H1 (cell line): ENCODE data around the gene RHOH. TPM values are rescaled to one million over a fixed set of nuclear protein-coding genes. Genes with fewer than 3 reads are reported as not detected.

ENCODE experiments used
- CTCF ChIA-PET: fragments of 300-600 bp; sonication (Branson Sonifier 250); formaldehyde crosslinking; loops from one replicate; lab custom pipeline; 2021; ENCODE audit not compliant: partially characterized antibody; lab: Charles Lee
- POLR2A ChIA-PET: fragments of 300-600 bp; sonication (Branson Sonifier 250); formaldehyde crosslinking; loops from one replicate; lab custom pipeline; 2021; ENCODE audit warnings: inconsistent platforms; ENCODE audit not compliant: partially characterized antibody; lab: Charles Lee
- DNase-seq, 2 experiments: peaks; one replicate each; pipeline versions ENCODE4 v3.0.0 to v3.0.0-alpha.2; 2010 to 2022; ENCODE audit warnings: low spot score in 2 of 2, low read depth in 1 of 2, mixed read lengths in 1 of 2
- FAIRE-seq: peaks from 2 replicates; lab custom pipeline; 2011; peaks lifted over from hg19 to GRCh38; lab: Jason Lieb, UNC
- H2AFZ ChIP-seq: 2 replicates; pipeline ENCODE4 v1.8.1; 2012; ENCODE audit warnings: low read length, inconsistent platforms
- H2AK5ac ChIP-seq: 2 replicates; pipeline ENCODE4 v1.6.1; 2013; ENCODE audit warnings: low read depth, low read length
- H2BK120ac ChIP-seq: replicated peaks from 2 replicates; pipeline ENCODE3; 2013; ENCODE audit warnings: low read depth, low read length, inconsistent platforms
- H2BK12ac ChIP-seq: 2 replicates; pipeline ENCODE4 v1.6.1; 2013; ENCODE audit warnings: low read depth, low read length
- H2BK15ac ChIP-seq: 2 replicates; pipeline ENCODE4 v1.6.1; 2013; ENCODE audit warnings: low read length
- H2BK20ac ChIP-seq: 2 replicates; pipeline ENCODE4 v1.6.1; 2013; ENCODE audit warnings: low read length
- H2BK5ac ChIP-seq: 2 replicates; pipeline ENCODE4 v1.6.1; 2013; ENCODE audit warnings: low read depth, low read length
- H3K14ac ChIP-seq: 2 replicates; pipeline ENCODE4 v1.6.1; 2013; ENCODE audit warnings: inconsistent platforms; ENCODE audit not compliant: insufficient read length
- H3K18ac ChIP-seq: 2 replicates; pipeline ENCODE4 v1.6.1; 2013; ENCODE audit warnings: low read length; ENCODE audit errors: extremely low read depth
- H3K23ac ChIP-seq: 2 replicates; pipeline ENCODE4 v1.6.1; 2013; ENCODE audit warnings: inconsistent platforms; ENCODE audit not compliant: insufficient read length
- H3K23me2 ChIP-seq: 2 replicates; pipeline ENCODE4 v1.6.1; 2013; ENCODE audit warnings: low read depth, low read length
- H3K27ac ChIP-seq: 2 replicates; pipeline ENCODE4 v1.6.1; 2011; ENCODE audit warnings: low read depth, low read length, inconsistent platforms
- H3K27me3 ChIP-seq, 4 experiments: replicated peaks in 1 of 4; 1 replicate in 1 of 4; 2 replicates in 3 of 4; pipeline versions ENCODE4 v1.6.1 to v1.8.1; 2011 to 2013; ENCODE audit warnings: low read length in 3 of 4, mild to moderate bottlenecking in 3 of 4, inconsistent platforms in 2 of 4, mixed read lengths in 2 of 4, moderate library complexity in 1 of 4; ENCODE audit not compliant: control insufficient read depth in 3 of 4, insufficient read depth in 3 of 4; ENCODE audit errors: extremely low read depth in 1 of 4
- H3K36me3 ChIP-seq, 4 experiments: 2 replicates each; pipeline versions ENCODE4 v1.6.1 to v1.8.1; 2011 to 2013; ENCODE audit warnings: mild to moderate bottlenecking in 4 of 4, low read length in 3 of 4, moderate library complexity in 2 of 4, control low read depth in 1 of 4, inconsistent platforms in 1 of 4; ENCODE audit not compliant: insufficient read depth in 4 of 4, control insufficient read depth in 2 of 4
- H3K4ac ChIP-seq: replicated peaks from 2 replicates; pipeline ENCODE3; 2013; ENCODE audit warnings: low read length, low read depth, mixed read lengths, inconsistent platforms; ENCODE audit not compliant: insufficient read length
- H3K4me1 ChIP-seq, 4 experiments: replicated peaks in 1 of 4; 1 replicate in 1 of 4; 2 replicates in 3 of 4; pipeline versions ENCODE4 v1.6.1 to v1.8.1; 2011 to 2013; ENCODE audit warnings: low read length in 3 of 4, inconsistent platforms in 2 of 4, mixed read lengths in 1 of 4; ENCODE audit not compliant: insufficient read depth in 4 of 4, control insufficient read depth in 3 of 4
- H3K4me2 ChIP-seq, 2 experiments: 2 replicates each; pipeline versions ENCODE4 v1.6.1 to v1.8.1; 2011 to 2013; ENCODE audit warnings: low read depth in 2 of 2, low read length in 2 of 2, control low read depth in 1 of 2, inconsistent platforms in 1 of 2, mild to moderate bottlenecking in 1 of 2; ENCODE audit not compliant: insufficient read depth in 1 of 2
- H3K4me3 ChIP-seq, 4 experiments: fragments of 200-600, 300-600 bp in 1 of 4; sonication (generic), shearing (Covaris generic), sonication (Bioruptor Twin) in 1 of 4; 2 replicates each; pipeline versions ENCODE4 v1.5.1 to v1.8.1; 2011 to 2016; ENCODE audit warnings: low read length in 4 of 4, low read depth in 3 of 4, control low read depth in 2 of 4, inconsistent platforms in 2 of 4, mild to moderate bottlenecking in 2 of 4, mixed read lengths in 1 of 4, moderate library complexity in 1 of 4; ENCODE audit not compliant: insufficient read depth in 2 of 4; ENCODE audit errors: extremely low read depth in 1 of 4
- H3K56ac ChIP-seq: replicated peaks from 2 replicates; pipeline ENCODE3; 2013; ENCODE audit warnings: low read depth, mild to moderate bottlenecking, mixed read lengths, low read length, inconsistent platforms; ENCODE audit not compliant: insufficient read length
- H3K79me1 ChIP-seq: 2 replicates; pipeline ENCODE4 v1.6.1; 2013; ENCODE audit warnings: low read depth, low read length, control low read depth
- H3K79me2 ChIP-seq, 2 experiments: 2 replicates each; pipeline versions ENCODE4 v1.6.1 to v1.8.1; 2012 to 2013; ENCODE audit warnings: low read length in 2 of 2, mild to moderate bottlenecking in 2 of 2, inconsistent platforms in 1 of 2; ENCODE audit not compliant: insufficient read depth in 2 of 2, control insufficient read depth in 1 of 2
- H3K9ac ChIP-seq, 4 experiments: replicated peaks in 1 of 4; 1 replicate in 1 of 4; 2 replicates in 3 of 4; pipeline versions ENCODE4 v1.6.1 to v1.8.1; 2011 to 2013; ENCODE audit warnings: low read depth in 3 of 4, low read length in 3 of 4, control low read depth in 2 of 4, mild to moderate bottlenecking in 2 of 4, moderate library complexity in 2 of 4, inconsistent platforms in 1 of 4; ENCODE audit errors: extremely low read depth in 1 of 4
- H3K9me3 ChIP-seq, 2 experiments: 2 replicates each; pipeline versions ENCODE4 v1.6.1 to v1.8.1; 2012 to 2013; ENCODE audit warnings: mild to moderate bottlenecking in 2 of 2, moderate library complexity in 2 of 2, control low read depth in 1 of 2, inconsistent platforms in 1 of 2, low read depth in 1 of 2, low read length in 1 of 2, mixed read lengths in 1 of 2; ENCODE audit not compliant: insufficient read depth in 2 of 2
- H4K20me1 ChIP-seq, 2 experiments: replicated peaks in 1 of 2; 2 replicates each; pipeline versions ENCODE3 to v1.8.1; 2011 to 2013; ENCODE audit warnings: inconsistent platforms in 2 of 2, low read length in 2 of 2, mild to moderate bottlenecking in 1 of 2; ENCODE audit not compliant: insufficient read depth in 2 of 2, control insufficient read depth in 1 of 2
- H4K5ac ChIP-seq: 2 replicates; pipeline ENCODE4 v1.6.1; 2013; ENCODE audit warnings: low read length, low read depth, mixed read lengths, inconsistent platforms; ENCODE audit not compliant: insufficient read length
- H4K8ac ChIP-seq: 2 replicates; pipeline ENCODE4 v1.8.0; 2013; ENCODE audit warnings: mild to moderate bottlenecking, moderate library complexity, low read length, inconsistent platforms; ENCODE audit not compliant: insufficient read depth; ENCODE audit errors: extremely low read depth
- H4K91ac ChIP-seq: replicated peaks from 2 replicates; pipeline ENCODE3; 2013; ENCODE audit warnings: low read length, mixed read lengths, inconsistent platforms; ENCODE audit not compliant: insufficient read length
- CBX8 ChIP-seq: fragments of 300-800, 300-1000 bp; sonication (generic); IDR thresholded peaks from 2 replicates; pipeline ENCODE4 v1.7.1; 2016; ENCODE audit warnings: low read depth, low read length, borderline replicate concordance
- CEBPB ChIP-seq: IDR thresholded peaks from 2 replicates; pipeline ENCODE4 v1.6.1; 2012; ENCODE audit warnings: low read depth, low read length
- POU5F1 ChIP-seq: IDR thresholded peaks from 2 replicates; pipeline ENCODE4 v1.6.1; 2011; ENCODE audit warnings: low read depth, mild to moderate bottlenecking, low read length, moderate library complexity
- WGBS, 2 experiments: shearing (Covaris generic) in 1 of 2; methylation state at CpG; one replicate each; pipeline versions ENCODE4 v1.1.6 to v1.1.7; 2013 to 2015; ENCODE audit warnings: low lambda C conversion rate in 2 of 2, mixed read lengths in 2 of 2, inconsistent platforms in 1 of 2, low coverage in 1 of 2, missing lambda C conversion rate in 1 of 2; ENCODE audit not compliant: insufficient replicate concordance in 2 of 2, insufficient coverage in 1 of 2, insufficient read length in 1 of 2; ENCODE audit errors: extremely low coverage in 1 of 2, missing lambda C conversion rate in 1 of 2; 5-methylcytosine and 5-hydroxymethylcytosine counted together
- polyA plus RNA-seq, 7 experiments: library from polyadenylated mRNA; depleted of rRNA in 3 of 7; stranded (reverse) in 5 of 7; unstranded in 2 of 7; fragments of >200 nt in 5 of 7; fragments of 200-250 nt in 2 of 7; gene quantifications; 1 replicate in 5 of 7; 2 replicates in 1 of 7; 4 replicates in 1 of 7; pipeline versions ENCODE4 v1.2.1 to v1.2.3, GENCODE V29; 2011 to 2013; ENCODE audit warnings: missing spikeins in 2 of 7, mixed read lengths in 2 of 7
- total RNA-seq: library from RNA; stranded (reverse); fragmentation: NEBNext Ultra II Directional; extraction: Animal tissue kit (Norgen Biotek cat#: 25700); gene quantifications from 2 replicates; pipeline ENCODE4 v1.2.1, GENCODE V29; 2021
- TF ChIP-seq, protein P1 (sequence below): IDR thresholded peaks from 2 replicates; pipeline ENCODE4 v1.6.1; 2012; ENCODE audit warnings: inconsistent platforms
- TF ChIP-seq, protein P2 (sequence below): IDR thresholded peaks from 2 replicates; pipeline ENCODE4 v1.6.1; 2012; ENCODE audit warnings: inconsistent platforms

The RHOH gene
- total and polyA plus RNA-seq, 2 of the 8 experiments (the other 6 are each of a cell fraction or from before 2014, with no cell fraction given) = 5.9 to 6.9 TPM

DNA sequence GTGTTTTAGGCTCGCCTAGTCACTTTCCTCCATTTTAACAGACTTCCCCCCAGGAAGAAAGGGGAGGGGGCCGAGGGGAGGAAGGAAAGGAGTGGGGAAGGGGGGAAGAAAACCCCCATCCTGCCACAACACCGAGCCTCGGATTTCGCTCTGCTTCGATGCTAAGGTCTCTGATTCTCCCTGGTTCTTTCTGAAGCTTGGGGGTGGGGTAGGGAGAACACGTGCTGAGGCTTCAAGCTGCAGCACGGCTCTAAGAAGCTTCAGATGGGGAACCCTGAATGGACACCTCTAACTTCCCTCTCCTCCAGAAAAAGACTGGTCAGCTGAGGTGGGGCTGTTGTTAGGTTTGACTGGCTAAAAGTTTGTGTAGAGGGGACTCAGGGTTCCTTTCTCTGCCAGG lies 61.8 kb downstream of the RHOH start:
- H3K9ac ChIP-seq = 0 out of 7 replicates have a peak overlapping the region, but pooled peaks of 1 of the 4 experiments have one; percentile 8
- ChIA-PET POLR2A (interaction anchor here (1.0 to 1.6 kb wide), 4 partner anchors 8 to 203 kb away, joined by 3 to 6 read pairs (median 3); partner anchors contain the start of gene CHRNA9), CTCF (interaction anchor here (0.6 to 2.4 kb wide), 13 partner anchors 10 to 109 kb away, joined by 3 to 11 read pairs (median 4); no protein-coding TSS in a partner anchor)
- H2BK15ac ChIP-seq = no peak overlapping the region
- H4K5ac ChIP-seq = no peak overlapping the region
- no peak overlapping the region for H2BK120ac ChIP-seq
- H4K20me1 ChIP-seq = no peaks in the 10 kb centered on the region
- H3K36me3 ChIP-seq = no peaks in the 10 kb centered on the region
- DNase-seq = no peak
- no peaks in the 10 kb centered on the region for H3K79me2 ChIP-seq
- no peak for FAIRE-seq
- peaks cover 0 to 3% (median 3%) of the 10 kb centered on the region in 4 experiments; a peak in 2 of 7 replicates for H3K4me1 ChIP-seq
- H3K79me1 ChIP-seq = no peaks in the 10 kb centered on the region
- TF ChIP-seq, protein P1, sequence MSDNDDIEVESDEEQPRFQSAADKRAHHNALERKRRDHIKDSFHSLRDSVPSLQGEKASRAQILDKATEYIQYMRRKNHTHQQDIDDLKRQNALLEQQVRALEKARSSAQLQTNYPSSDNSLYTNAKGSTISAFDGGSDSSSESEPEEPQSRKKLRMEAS = peak; percentile 77
- TF ChIP-seq, protein P2, sequence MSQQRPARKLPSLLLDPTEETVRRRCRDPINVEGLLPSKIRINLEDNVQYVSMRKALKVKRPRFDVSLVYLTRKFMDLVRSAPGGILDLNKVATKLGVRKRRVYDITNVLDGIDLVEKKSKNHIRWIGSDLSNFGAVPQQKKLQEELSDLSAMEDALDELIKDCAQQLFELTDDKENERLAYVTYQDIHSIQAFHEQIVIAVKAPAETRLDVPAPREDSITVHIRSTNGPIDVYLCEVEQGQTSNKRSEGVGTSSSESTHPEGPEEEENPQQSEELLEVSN = peak; percentile 37; the same call in 1 of the 2 replicates
- TF ChIP-seq CBX8 (no peak), CEBPB (no peak), POU5F1 (no peak)
- no peak overlapping the region for H3K23ac ChIP-seq
- no peaks in the 10 kb centered on the region for H3K9me3 ChIP-seq
- peak overlapping the region; percentile 68; the same call in 1 of the 2 replicates for H2BK12ac ChIP-seq
- peak overlapping the region; percentile 60; the same call in 1 of the 2 replicates for H3K18ac ChIP-seq
- H3K14ac ChIP-seq = no peak overlapping the region
- 0 out of 2 replicates have a peak overlapping the region, but pooled peaks have one; percentile 80 for H2AFZ ChIP-seq
- no peak overlapping the region for H4K91ac ChIP-seq
- no peak overlapping the region for H3K4me2 ChIP-seq
- H3K56ac ChIP-seq = no peak overlapping the region
- peak overlapping the region; percentile 86; the same call in 1 of the 2 replicates for H2BK20ac ChIP-seq
- no peak overlapping the region for H3K4me3 ChIP-seq
- H2AK5ac ChIP-seq = no peak overlapping the region
- WGBS, 2 experiments = 65% methylated on average over 8 of the region's 8 CpGs; no CpG with 5 or more reads in 1 of the 2 experiments
- no peak overlapping the region for H3K27ac ChIP-seq
- no peaks in the 10 kb centered on the region; a peak in 2 of 7 replicates for H3K27me3 ChIP-seq
- no peak overlapping the region for H3K4ac ChIP-seq
- 0 out of 2 replicates have a peak overlapping the region, but pooled peaks have one; percentile 49 for H2BK5ac ChIP-seq
- H4K8ac ChIP-seq = peak overlapping the region; percentile 28; the same call in 1 of the 2 replicates
- no peaks in the 10 kb centered on the region for H3K23me2 ChIP-seq
